ENCODE results near the gene CDK14. TPM values are rescaled to one million over a fixed set of nuclear protein-coding genes. Genes with fewer than 3 reads are reported as not detected.

The CDK14 gene
- total and polyA plus RNA-seq, 2 donors (not counting 1 experiment from before 2014, with no cell fraction given): 42.1 to 167 TPM

DNA sequence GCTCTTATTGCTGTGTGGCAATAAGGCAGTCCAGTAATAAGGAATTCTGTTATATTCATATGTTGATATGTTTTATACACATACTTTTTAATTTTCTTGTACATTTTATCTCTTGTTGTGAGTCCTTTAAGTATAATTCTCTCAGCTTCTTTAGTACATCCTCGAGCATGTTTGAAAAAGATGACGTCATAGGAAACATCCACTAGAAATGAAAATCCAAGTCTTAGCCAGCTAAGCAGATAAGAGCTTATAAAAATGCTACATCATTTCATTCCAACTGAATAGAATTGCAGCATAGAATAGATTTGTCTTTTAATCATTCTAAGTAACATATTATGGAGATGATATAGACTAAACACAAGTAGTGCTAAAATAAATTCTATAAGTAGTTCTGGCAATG lies 384.4 kb downstream of the CDK14 start:
- no peak for TF ChIP-seq EZH2 (IDR thresholded peaks at IDR 0.05; ENCODE audit: borderline replicate concordance, insufficient read depth, low read depth, low read length, poor library complexity, severe bottlenecking)
- TF ChIP-seq, protein P1, sequence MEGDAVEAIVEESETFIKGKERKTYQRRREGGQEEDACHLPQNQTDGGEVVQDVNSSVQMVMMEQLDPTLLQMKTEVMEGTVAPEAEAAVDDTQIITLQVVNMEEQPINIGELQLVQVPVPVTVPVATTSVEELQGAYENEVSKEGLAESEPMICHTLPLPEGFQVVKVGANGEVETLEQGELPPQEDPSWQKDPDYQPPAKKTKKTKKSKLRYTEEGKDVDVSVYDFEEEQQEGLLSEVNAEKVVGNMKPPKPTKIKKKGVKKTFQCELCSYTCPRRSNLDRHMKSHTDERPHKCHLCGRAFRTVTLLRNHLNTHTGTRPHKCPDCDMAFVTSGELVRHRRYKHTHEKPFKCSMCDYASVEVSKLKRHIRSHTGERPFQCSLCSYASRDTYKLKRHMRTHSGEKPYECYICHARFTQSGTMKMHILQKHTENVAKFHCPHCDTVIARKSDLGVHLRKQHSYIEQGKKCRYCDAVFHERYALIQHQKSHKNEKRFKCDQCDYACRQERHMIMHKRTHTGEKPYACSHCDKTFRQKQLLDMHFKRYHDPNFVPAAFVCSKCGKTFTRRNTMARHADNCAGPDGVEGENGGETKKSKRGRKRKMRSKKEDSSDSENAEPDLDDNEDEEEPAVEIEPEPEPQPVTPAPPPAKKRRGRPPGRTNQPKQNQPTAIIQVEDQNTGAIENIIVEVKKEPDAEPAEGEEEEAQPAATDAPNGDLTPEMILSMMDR (IDR thresholded peaks at IDR 0.05): no peak
- Mint-ChIP-seq H3K27ac (no peak overlapping the region), H3K4me1 (peaks cover 8% of the 10 kb centered on the region), H3K27me3 (no peaks in the 10 kb centered on the region), H3K9me3 (ENCODE audit: insufficient read depth) (peaks cover 14% of the 10 kb centered on the region), H3K4me3 (no peak overlapping the region)
- H3K9ac ChIP-seq (ENCODE audit: low read length): no peak overlapping the region
- no peak overlapping the region for H3K4me3 ChIP-seq (ENCODE audit: control extremely low read depth in 1 of 5, extremely low read depth in 1 of 5, insufficient read depth in 1 of 5, low read depth in 2 of 5, low read length in 4 of 5)
- ChIA-PET CTCF (no interaction called here), POLR2A (no interaction called here)
- intact Hi-C loops (cut with micrococcal nuclease): no loop called here
- no CpG with 5 or more reads among the region's 2 CpGs for WGBS (ENCODE audit: insufficient coverage)
- ATAC-seq (ENCODE audit: low read depth): no peak
- no peaks in the 10 kb centered on the region for H3K79me2 ChIP-seq (ENCODE audit: control insufficient read depth, insufficient read depth, low read length)
- H4K20me1 ChIP-seq (ENCODE audit: control insufficient read depth, insufficient read depth, low read length, poor library complexity, severe bottlenecking): no peaks in the 10 kb centered on the region
- no peak overlapping the region for H3K27ac ChIP-seq (ENCODE audit: low read length in 2 of 2)
- peaks cover 2 to 25% (median 12%) of the 10 kb centered on the region in 3 donors for H3K9me3 ChIP-seq (ENCODE audit: control extremely low read depth in 1 of 3, control insufficient read depth in 2 of 3, insufficient read depth in 1 of 3, low read length in 2 of 3)
- no peaks in the 10 kb centered on the region for H3K4me1 ChIP-seq (ENCODE audit: control insufficient read depth in 2 of 2, insufficient read depth in 2 of 2, low read length in 2 of 2)
- no peak overlapping the region for H3K4me2 ChIP-seq (replicated peaks; ENCODE audit: low read depth, low read length, poor library complexity, severe bottlenecking)
- peaks cover 0 to 22% of the 10 kb centered on the region in 2 experiments for H3K36me3 ChIP-seq (replicated peaks in 1 of 2; ENCODE audit: control extremely low read depth in 1 of 2, control insufficient read depth in 1 of 2, extremely low read depth in 1 of 2, insufficient read depth in 2 of 2, low read length in 1 of 2)
- no peak overlapping the region for H2AFZ ChIP-seq (ENCODE audit: insufficient read depth, low read depth, low read length, poor library complexity, severe bottlenecking)
- DNase-seq: no peak
- no peaks in the 10 kb centered on the region for H3K27me3 ChIP-seq (replicated peaks in 1 of 4; ENCODE audit: control extremely low read depth in 1 of 4, control insufficient read depth in 3 of 4, insufficient read depth in 4 of 4, low read length in 3 of 4)

- Histone ChIP-seq H3K4me2 (replicated peaks; ENCODE audit: low read depth, low read length, poor library complexity, severe bottlenecking) (no peak overlapping the region), H3K27me3 (replicated peaks in 1 of 4; ENCODE audit: control extremely low read depth in 1 of 4, control insufficient read depth in 3 of 4, insufficient read depth in 4 of 4, low read length in 3 of 4) (no peaks in the 10 kb centered on the region), H3K9ac (ENCODE audit: low read length) (no peak overlapping the region), H4K20me1 (ENCODE audit: control insufficient read depth, insufficient read depth, low read length, poor library complexity, severe bottlenecking) (no peaks in the 10 kb centered on the region), H3K9me3 (ENCODE audit: control extremely low read depth in 1 of 3, control insufficient read depth in 2 of 3, insufficient read depth in 1 of 3, low read length in 2 of 3) (peaks cover 2 to 17% (median 9%) of the 10 kb centered on the region in 3 donors), H3K4me1 (ENCODE audit: control insufficient read depth in 2 of 2, insufficient read depth in 2 of 2, low read length in 2 of 2) (no peaks in the 10 kb centered on the region), H2AFZ (ENCODE audit: insufficient read depth, low read depth, low read length, poor library complexity, severe bottlenecking) (no peak overlapping the region), H3K27ac (ENCODE audit: low read length in 2 of 2) (no peak overlapping the region), H3K79me2 (ENCODE audit: control insufficient read depth, insufficient read depth, low read length) (no peaks in the 10 kb centered on the region), H3K36me3 (replicated peaks in 1 of 2; ENCODE audit: control extremely low read depth in 1 of 2, control insufficient read depth in 1 of 2, extremely low read depth in 1 of 2, insufficient read depth in 2 of 2, low read length in 1 of 2) (peaks cover 0 to 21% of the 10 kb centered on the region in 2 experiments), H3K4me3 (ENCODE audit: control extremely low read depth in 1 of 5, extremely low read depth in 1 of 5, insufficient read depth in 1 of 5, low read depth in 2 of 5, low read length in 4 of 5) (no peak overlapping the region)
- Mint-ChIP-seq H3K4me1 (peaks cover 8% of the 10 kb centered on the region), H3K9me3 (ENCODE audit: insufficient read depth) (peaks cover 10% of the 10 kb centered on the region), H3K27ac (peak overlapping the region; percentile 13), H3K4me3 (no peak overlapping the region), H3K27me3 (no peaks in the 10 kb centered on the region)
- ATAC-seq (ENCODE audit: low read depth) (no peak), DNase-seq (no peak)
- POLR2A ChIA-PET: no interaction called here
- intact Hi-C loops (cut with micrococcal nuclease): no loop called here
- TF ChIP-seq, protein P1 (IDR thresholded peaks at IDR 0.05): no peak
- TF ChIP-seq EZH2 (IDR thresholded peaks at IDR 0.05; ENCODE audit: borderline replicate concordance, insufficient read depth, low read depth, low read length, poor library complexity, severe bottlenecking): no peak
- WGBS (ENCODE audit: insufficient coverage): 100% methylated on average over 2 of the region's 2 CpGs
- CTCF ChIA-PET: no interaction called here
These were observed 386.1 kb downstream of the CDK14 start for GRCh38 chr7:90982228-90982627.
